Keratinocyte (primary cell): ENCODE measurements around the gene NXN. TPM values are rescaled to one million over a fixed set of nuclear protein-coding genes. Genes with fewer than 3 reads are reported as not detected.

ENCODE experiments used
- DNase-seq: peaks from one replicate; pipeline ENCODE4 v3.0.0-alpha.2; 2011; ENCODE audit warnings: low read depth, missing footprints, low spot score
- FAIRE-seq: peaks from 2 replicates; lab custom pipeline; 2011; peaks lifted over from hg19 to GRCh38; lab: Jason Lieb, UNC
- H2AFZ ChIP-seq: 2 replicates; pipeline ENCODE4 v1.6.0; 2012; ENCODE audit warnings: low read length, control low read depth, inconsistent platforms; ENCODE audit not compliant: control insufficient read depth
- H3K27ac ChIP-seq: 2 replicates; pipeline ENCODE4 v1.5.1; 2011; ENCODE audit warnings: low read length; ENCODE audit not compliant: control insufficient read depth, insufficient read depth
- H3K27me3 ChIP-seq: 3 replicates; pipeline ENCODE4 v1.6.0; 2011; ENCODE audit warnings: low read length; ENCODE audit not compliant: control insufficient read depth, insufficient read depth; ENCODE audit errors: extremely low read depth
- H3K36me3 ChIP-seq, 2 experiments: 2 replicates in 1 of 2; 3 replicates in 1 of 2; pipeline ENCODE4 v1.5.1; 2011; ENCODE audit warnings: low read length in 2 of 2, mild to moderate bottlenecking in 1 of 2; ENCODE audit not compliant: control insufficient read depth in 2 of 2, insufficient read depth in 2 of 2; ENCODE audit errors: extremely low read depth in 1 of 2
- H3K4me1 ChIP-seq: 3 replicates; pipeline ENCODE4 v1.5.1; 2011; ENCODE audit warnings: low read length; ENCODE audit not compliant: control insufficient read depth, insufficient read depth; ENCODE audit errors: extremely low read depth
- H3K4me2 ChIP-seq: 3 replicates; pipeline ENCODE4 v1.6.0; 2011; ENCODE audit warnings: low read depth, low read length; ENCODE audit not compliant: control insufficient read depth, insufficient read depth; ENCODE audit errors: extremely low read depth
- H3K4me3 ChIP-seq, 3 experiments: fragments of 200-600 bp in 1 of 3; sonication (generic) in 1 of 3; 2 replicates in 2 of 3; 3 replicates in 1 of 3; pipeline ENCODE4 v1.5.1; 2011 to 2016; ENCODE audit warnings: low read length in 3 of 3, mild to moderate bottlenecking in 3 of 3, control low read depth in 2 of 3, inconsistent platforms in 1 of 3, low read depth in 1 of 3, mixed read lengths in 1 of 3, mixed run types in 1 of 3, moderate library complexity in 1 of 3; ENCODE audit not compliant: control insufficient read depth in 2 of 3, insufficient read depth in 2 of 3; ENCODE audit errors: extremely low read depth in 1 of 3
- H3K79me2 ChIP-seq: 2 replicates; pipeline ENCODE4 v1.6.0; 2012; ENCODE audit warnings: low read length; ENCODE audit not compliant: control insufficient read depth, insufficient read depth
- H3K9ac ChIP-seq: 3 replicates; pipeline ENCODE4 v1.6.0; 2011; ENCODE audit warnings: low read length; ENCODE audit not compliant: control insufficient read depth, insufficient read depth; ENCODE audit errors: extremely low read depth
- H3K9me1 ChIP-seq: 3 replicates; pipeline ENCODE4 v1.6.0; 2011; ENCODE audit warnings: low read length; ENCODE audit not compliant: control insufficient read depth, insufficient read depth; ENCODE audit errors: extremely low read depth
- H3K9me3 ChIP-seq: 2 replicates; pipeline ENCODE4 v1.5.1; 2012; ENCODE audit warnings: low read depth, low read length; ENCODE audit not compliant: control insufficient read depth
- H4K20me1 ChIP-seq: 3 replicates; pipeline ENCODE4 v1.6.0; 2011; ENCODE audit warnings: low read length; ENCODE audit not compliant: control insufficient read depth, insufficient read depth; ENCODE audit errors: extremely low read depth
- EZH2 ChIP-seq: IDR thresholded peaks from one replicate; pipeline ENCODE4 v1.6.1; 2012; ENCODE audit warnings: inconsistent platforms, mild to moderate bottlenecking, low read length, moderate library complexity
- dilution Hi-C: fragments of 300-500 bp; cut with MboI; formaldehyde crosslinking; loops from one replicate; pipeline ENCODE4 v1.7.0; 2020; ENCODE audit warnings: low sequenced_read_pairs; ENCODE audit not compliant: extremely low pct_ligation_motif_present
- polyA plus RNA-seq, 5 experiments: library from polyadenylated mRNA; depleted of rRNA in 3 of 5; stranded (reverse) in 3 of 5; stranded (forward) in 1 of 5; unstranded in 1 of 5; fragments of >200 nt; gene quantifications; 1 replicate in 1 of 5; 2 replicates in 3 of 5; 3 replicates in 1 of 5; pipeline versions ENCODE4 v1.2.1 to v1.2.3, GENCODE V29; 2011 to 2012; ENCODE audit warnings: missing spikeins in 2 of 5, low read depth in 1 of 5, low replicate concordance in 1 of 5
- TF ChIP-seq, protein P1 (sequence below), 3 experiments: IDR thresholded peaks in 1 of 3; conservative IDR thresholded peaks in 1 of 3; optimal IDR thresholded peaks in 1 of 3; 2 replicates in 2 of 3; 3 replicates in 1 of 3; pipeline versions ENCODE3 to v1.5.1; 2011; ENCODE audit warnings: low read length in 3 of 3, mild to moderate bottlenecking in 3 of 3, moderate library complexity in 2 of 3, control low read depth in 1 of 3, inconsistent platforms in 1 of 3; ENCODE audit not compliant: insufficient read depth in 2 of 3; ENCODE audit errors: extremely low read depth in 1 of 3

The NXN gene
- polyA plus RNA-seq, 1 donor (not counting 4 experiments of a cell fraction or from before 2014, with no cell fraction given), result 94.4 TPM

DNA sequence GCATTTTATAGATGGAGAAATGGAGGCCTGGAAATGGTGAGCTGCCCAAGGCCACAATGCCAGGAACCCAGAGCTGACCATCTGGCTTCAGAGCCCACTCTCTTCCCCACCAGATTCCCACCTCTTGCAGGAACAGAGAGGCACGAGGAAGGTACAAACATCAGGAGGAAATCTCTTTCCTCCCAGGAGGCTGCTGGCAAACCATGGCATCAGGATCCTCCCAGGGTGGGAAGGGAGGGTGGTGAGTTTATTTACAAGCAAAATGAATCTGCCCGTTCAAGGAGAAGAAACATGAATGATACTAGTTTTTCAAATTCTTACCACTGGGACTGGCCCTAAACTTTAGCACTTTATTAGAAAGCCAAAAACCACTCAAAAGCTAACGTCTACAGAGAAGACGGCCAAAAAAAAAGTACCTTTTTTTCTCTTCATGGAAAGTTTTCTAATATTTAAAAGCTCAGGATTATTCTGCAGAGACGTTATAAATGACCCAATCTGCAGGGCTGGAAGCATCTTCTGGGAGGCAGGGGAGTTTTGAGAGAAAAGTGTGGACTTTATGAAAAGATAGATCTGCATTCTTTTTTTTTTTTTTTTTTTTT, 79.1 kb downstream of the NXN start:
- Histone ChIP-seq H3K4me1 (peaks cover 48% of the 10 kb centered on the region), H3K9me1 (no peaks in the 10 kb centered on the region), H3K4me2 (no peak overlapping the region), H3K27me3 (no peaks in the 10 kb centered on the region), H4K20me1 (peaks cover 2% of the 10 kb centered on the region), H2AFZ (no peak overlapping the region), H3K9me3 (no peaks in the 10 kb centered on the region), H3K79me2 (peaks cover 71% of the 10 kb centered on the region), H3K4me3 (no peak overlapping the region), H3K27ac (peak overlapping the region; percentile 24), H3K36me3 (peaks cover 2 to 3% of the 10 kb centered on the region in 2 experiments), H3K9ac (peak overlapping the region; percentile 18)
- FAIRE-seq (peak; percentile 66), DNase-seq (no peak)
- TF ChIP-seq EZH2, result no peak
- TF ChIP-seq, protein P1, sequence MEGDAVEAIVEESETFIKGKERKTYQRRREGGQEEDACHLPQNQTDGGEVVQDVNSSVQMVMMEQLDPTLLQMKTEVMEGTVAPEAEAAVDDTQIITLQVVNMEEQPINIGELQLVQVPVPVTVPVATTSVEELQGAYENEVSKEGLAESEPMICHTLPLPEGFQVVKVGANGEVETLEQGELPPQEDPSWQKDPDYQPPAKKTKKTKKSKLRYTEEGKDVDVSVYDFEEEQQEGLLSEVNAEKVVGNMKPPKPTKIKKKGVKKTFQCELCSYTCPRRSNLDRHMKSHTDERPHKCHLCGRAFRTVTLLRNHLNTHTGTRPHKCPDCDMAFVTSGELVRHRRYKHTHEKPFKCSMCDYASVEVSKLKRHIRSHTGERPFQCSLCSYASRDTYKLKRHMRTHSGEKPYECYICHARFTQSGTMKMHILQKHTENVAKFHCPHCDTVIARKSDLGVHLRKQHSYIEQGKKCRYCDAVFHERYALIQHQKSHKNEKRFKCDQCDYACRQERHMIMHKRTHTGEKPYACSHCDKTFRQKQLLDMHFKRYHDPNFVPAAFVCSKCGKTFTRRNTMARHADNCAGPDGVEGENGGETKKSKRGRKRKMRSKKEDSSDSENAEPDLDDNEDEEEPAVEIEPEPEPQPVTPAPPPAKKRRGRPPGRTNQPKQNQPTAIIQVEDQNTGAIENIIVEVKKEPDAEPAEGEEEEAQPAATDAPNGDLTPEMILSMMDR (optimal IDR thresholded peaks at IDR 0.05 in 1 of 3, IDR thresholded peaks at IDR 0.05 in 1 of 3, conservative IDR thresholded peaks at IDR 0.05 in 1 of 3; ENCODE audit: extremely low read depth in 1 of 3, insufficient read depth in 2 of 3, low read length in 3 of 3), result no peak
- dilution Hi-C loops, result no loop called here

- peaks cover 29% of the 10 kb centered on the region for H3K4me1 ChIP-seq
- H4K20me1 ChIP-seq, result peaks cover 2% of the 10 kb centered on the region
- no peaks in the 10 kb centered on the region for H3K9me1 ChIP-seq
- TF ChIP-seq, protein P1 (optimal IDR thresholded peaks at IDR 0.05 in 1 of 3, IDR thresholded peaks at IDR 0.05 in 1 of 3, conservative IDR thresholded peaks at IDR 0.05 in 1 of 3; ENCODE audit: extremely low read depth in 1 of 3, insufficient read depth in 2 of 3, low read length in 3 of 3), result no peak
- TF ChIP-seq EZH2, result no peak
- H3K9ac ChIP-seq, result no peak overlapping the region
- DNase-seq (no peak), FAIRE-seq (no peak)
- H3K27ac ChIP-seq, result no peak overlapping the region
- peaks cover 2 to 3% of the 10 kb centered on the region in 2 experiments for H3K36me3 ChIP-seq
- H2AFZ ChIP-seq, result no peak overlapping the region
- H3K27me3 ChIP-seq, result no peaks in the 10 kb centered on the region
- H3K79me2 ChIP-seq, result peaks cover 70% of the 10 kb centered on the region
- dilution Hi-C loops, result no loop called here
- H3K4me2 ChIP-seq, result no peak overlapping the region
- no peaks in the 10 kb centered on the region for H3K9me3 ChIP-seq
- no peak overlapping the region for H3K4me3 ChIP-seq
Observed at GRCh38 chr17:897970-898619, 81.5 kb downstream of the NXN start.
